Lower leg skin (tissue), 4 donors: Measurements from ENCODE around the gene UBTF. TPM values are rescaled to one million over a fixed set of nuclear protein-coding genes. Genes with fewer than 3 reads are reported as not detected.

Experiments used
- DNase-seq, 2 donors: peaks; one replicate each; pipeline ENCODE4 v3.0.0-alpha.2; 2019; ENCODE audit warnings: low spot score in 2 of 2
- H3K4me3 ChIP-seq: fragments of 200-600 bp; sonication (generic); 2 replicates; pipeline ENCODE4 v1.5.1; 2017; ENCODE audit warnings: mild to moderate bottlenecking, low read depth; ENCODE audit not compliant: poor library complexity, severe bottlenecking
- POLR2A ChIP-seq, 2 donors: fragments of 450-650 bp; IDR thresholded peaks; one replicate each; pipeline ENCODE4 v1.6.1; 2016 to 2017; ENCODE audit warnings: antibody characterized with exemption in 2 of 2, mild to moderate bottlenecking in 1 of 2, moderate library complexity in 1 of 2
- WGBS, 2 donors: methylation state at CpG; one replicate each; pipeline ENCODE4 v1.1.5; 2018; 5-methylcytosine and 5-hydroxymethylcytosine counted together
- intact Hi-C: fragments of 100-400 bp; cut with DNase I; formaldehyde crosslinking; loops from one replicate; pipeline ENCODE4 v1.15.0; 2023; ENCODE audit warnings: low total_unique reads
- total RNA-seq, 4 donors: library from RNA; depleted of rRNA; stranded (reverse); fragments of >200 nt; gene quantifications; one replicate each; pipeline ENCODE4 v1.1.0, GENCODE V29; 2016
- TF ChIP-seq, protein P1 (sequence below), 3 donors: fragments of 450-650 bp; IDR thresholded peaks; one replicate each; pipeline ENCODE4 v1.5.1; 2016; ENCODE audit warnings: antibody characterized with exemption in 3 of 3, mild to moderate bottlenecking in 3 of 3, moderate library complexity in 2 of 3

The UBTF gene
- total RNA-seq, 4 donors from 2014 or later = 62.4 to 70.8 (median 65.7) TPM

DNA sequence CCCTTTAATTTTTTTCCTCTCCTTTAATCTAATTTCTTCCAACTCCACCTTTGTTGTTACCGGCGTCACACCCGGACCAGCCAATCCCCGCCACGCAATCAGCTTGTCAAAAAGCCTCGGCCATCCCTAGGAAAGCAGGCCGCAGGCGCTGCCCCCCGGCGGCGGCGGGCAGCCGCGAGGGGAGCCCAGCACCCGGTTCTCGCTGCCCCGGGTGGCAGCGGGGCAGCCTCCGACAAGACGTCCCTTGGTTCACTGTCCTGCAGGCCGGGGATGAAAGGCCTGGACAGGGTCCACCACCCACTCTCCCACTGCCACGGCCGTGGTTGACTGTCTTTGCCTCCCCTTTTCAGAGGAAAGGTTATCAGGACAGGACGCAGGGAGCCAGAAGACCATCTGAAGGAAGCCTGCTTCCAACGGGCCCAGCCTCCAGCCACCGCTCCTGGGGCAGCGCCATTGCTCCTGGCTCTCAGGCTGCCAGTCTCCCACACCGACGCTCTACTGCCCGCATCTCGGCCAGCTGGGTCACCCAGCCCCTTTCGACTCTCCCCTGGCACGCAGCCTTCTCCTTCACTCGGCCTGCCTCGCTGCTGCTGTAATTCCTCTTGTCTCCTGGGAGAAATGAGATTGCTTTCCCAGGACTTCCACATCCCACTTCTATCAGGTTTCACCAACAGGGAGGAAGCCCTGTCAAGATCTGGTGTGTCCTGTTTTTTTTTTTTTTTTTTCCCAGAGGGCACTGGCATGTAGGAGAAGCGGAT, 2.8 kb upstream of the UBTF start:
- WGBS, 2 donors = 1% methylated on average over 25 to 36 of the region's 36 CpGs
- peak; percentile 72 to 95 for DNase-seq
- intact Hi-C loops = no loop called here
- H3K4me3 ChIP-seq = peak overlapping the region; percentile 31
- TF ChIP-seq POLR2A (IDR thresholded peaks at IDR 0.05) = no peak
- TF ChIP-seq, protein P1, sequence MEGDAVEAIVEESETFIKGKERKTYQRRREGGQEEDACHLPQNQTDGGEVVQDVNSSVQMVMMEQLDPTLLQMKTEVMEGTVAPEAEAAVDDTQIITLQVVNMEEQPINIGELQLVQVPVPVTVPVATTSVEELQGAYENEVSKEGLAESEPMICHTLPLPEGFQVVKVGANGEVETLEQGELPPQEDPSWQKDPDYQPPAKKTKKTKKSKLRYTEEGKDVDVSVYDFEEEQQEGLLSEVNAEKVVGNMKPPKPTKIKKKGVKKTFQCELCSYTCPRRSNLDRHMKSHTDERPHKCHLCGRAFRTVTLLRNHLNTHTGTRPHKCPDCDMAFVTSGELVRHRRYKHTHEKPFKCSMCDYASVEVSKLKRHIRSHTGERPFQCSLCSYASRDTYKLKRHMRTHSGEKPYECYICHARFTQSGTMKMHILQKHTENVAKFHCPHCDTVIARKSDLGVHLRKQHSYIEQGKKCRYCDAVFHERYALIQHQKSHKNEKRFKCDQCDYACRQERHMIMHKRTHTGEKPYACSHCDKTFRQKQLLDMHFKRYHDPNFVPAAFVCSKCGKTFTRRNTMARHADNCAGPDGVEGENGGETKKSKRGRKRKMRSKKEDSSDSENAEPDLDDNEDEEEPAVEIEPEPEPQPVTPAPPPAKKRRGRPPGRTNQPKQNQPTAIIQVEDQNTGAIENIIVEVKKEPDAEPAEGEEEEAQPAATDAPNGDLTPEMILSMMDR (IDR thresholded peaks at IDR 0.05) = peak in 1 of 3 donors; percentile 16

DNA sequence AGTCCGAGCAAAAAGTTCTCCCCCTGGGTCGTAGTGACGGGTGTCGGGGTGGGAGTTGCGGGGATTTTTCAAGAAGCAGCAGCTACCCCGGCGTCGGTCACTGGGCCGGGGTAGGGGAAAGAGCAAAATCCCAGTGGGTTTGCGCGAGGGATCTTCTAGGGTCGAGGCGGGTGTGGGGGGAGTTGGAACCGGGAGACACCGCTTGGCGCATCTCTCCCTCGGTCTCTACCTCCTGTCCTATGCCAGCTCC, 2.3 kb upstream of the UBTF start:
- TF ChIP-seq, protein P1 (IDR thresholded peaks at IDR 0.05) = no peak
- TF ChIP-seq POLR2A (IDR thresholded peaks at IDR 0.05) = no peak
- intact Hi-C loops = no loop called here
- no peak for DNase-seq
- H3K4me3 ChIP-seq = peak overlapping the region; percentile 31
- WGBS, 2 donors = 0 to 4% methylated on average over 17 of the region's 17 CpGs

DNA sequence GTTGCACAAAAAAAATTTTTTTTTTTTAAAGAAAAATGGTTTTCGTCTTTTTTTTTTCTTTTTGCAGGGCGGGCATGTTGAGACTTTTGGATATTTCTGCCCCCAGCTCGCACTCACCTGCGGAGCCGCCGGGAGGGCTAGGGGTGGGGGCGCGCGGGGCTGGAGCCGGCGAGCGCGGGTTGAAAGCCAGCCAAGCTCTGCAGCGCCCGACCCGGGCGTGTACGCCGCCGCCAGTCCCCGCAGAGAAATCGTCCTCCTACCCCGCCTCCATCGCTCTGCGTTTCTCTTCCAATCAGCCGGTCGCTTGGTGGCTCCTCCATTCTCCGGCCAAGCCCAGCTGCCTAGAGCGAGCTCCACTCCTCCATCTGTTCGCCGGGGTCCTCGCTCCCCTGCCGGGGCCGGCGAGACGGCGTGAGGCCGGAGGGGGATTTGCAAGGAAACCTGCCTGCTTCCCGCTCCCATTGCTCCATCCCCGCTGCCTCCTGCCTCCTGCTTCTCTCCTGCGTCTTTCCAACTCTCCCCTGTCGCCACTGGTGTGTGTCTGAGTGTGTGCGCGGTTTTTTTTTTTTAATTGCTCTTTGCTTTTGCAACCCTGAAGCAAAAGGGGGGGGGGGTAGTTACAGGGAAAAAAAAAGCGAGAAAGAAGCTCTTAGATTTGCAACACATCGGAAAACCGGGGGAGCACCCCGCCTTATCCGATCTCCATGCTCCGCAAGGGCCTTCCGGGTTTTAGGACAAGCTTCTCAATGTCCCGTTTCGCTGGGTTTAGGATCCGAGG, 1.8 kb upstream of the UBTF start:
- peak; percentile 77 to 93 for DNase-seq
- WGBS, 2 donors = 1% methylated on average over 47 to 54 of the region's 54 CpGs
- TF ChIP-seq, protein P1 (IDR thresholded peaks at IDR 0.05) = no peak
- no peak for TF ChIP-seq POLR2A (IDR thresholded peaks at IDR 0.05)
- intact Hi-C loops = no loop called here
- peak overlapping the region; percentile 31 for H3K4me3 ChIP-seq

DNA sequence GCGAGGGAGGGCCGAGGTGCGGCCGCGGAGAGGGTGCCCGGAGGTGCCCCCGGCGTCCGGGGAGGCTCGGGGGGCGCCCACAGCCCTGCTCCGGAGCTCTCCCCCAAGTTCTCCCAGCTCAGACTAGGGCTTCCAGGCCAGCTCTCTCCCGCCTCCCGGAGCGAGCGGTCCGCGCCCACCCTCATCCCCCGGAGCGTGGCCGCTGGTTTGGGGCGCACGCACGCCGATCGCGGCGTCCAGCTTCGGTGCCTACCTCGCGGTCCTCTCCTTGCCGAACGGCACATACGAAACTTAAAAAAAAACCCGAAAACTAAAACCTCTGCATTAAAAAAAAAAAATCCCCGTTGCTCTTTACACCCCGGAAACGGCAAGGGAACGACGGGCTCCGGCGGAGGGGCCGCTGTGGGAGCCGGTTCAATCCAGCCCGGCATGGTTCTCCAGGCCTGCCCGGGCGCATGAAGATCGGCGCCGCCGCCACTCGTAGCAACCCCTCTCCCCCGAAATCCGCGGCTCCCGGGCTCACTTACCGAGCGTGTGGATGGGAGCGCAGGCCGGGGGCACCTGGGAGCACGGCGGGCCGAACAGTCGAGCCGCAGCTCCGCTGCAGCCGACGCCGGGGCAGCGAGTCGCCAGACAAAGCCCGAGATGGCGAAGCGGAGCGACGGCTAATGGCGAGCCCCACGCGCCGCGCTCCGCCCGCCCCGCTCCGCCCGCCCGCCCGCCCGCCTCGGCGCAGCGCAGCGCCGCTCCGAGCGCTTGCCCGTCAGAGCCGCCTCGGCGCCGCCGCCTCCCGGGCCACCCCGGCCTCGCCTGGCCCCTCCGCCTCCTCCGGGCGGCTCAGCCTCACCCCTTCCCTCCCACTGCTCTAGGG, 973 bp upstream of the UBTF start:
- intact Hi-C loops = no loop called here
- TF ChIP-seq POLR2A (IDR thresholded peaks at IDR 0.05) = no peak
- TF ChIP-seq, protein P1 (IDR thresholded peaks at IDR 0.05) = no peak
- WGBS, 2 donors = 1% methylated on average over 42 to 76 of the region's 108 CpGs
- peak in 1 of 2 donors; percentile 90 for DNase-seq
- peak overlapping the region; percentile 92 for H3K4me3 ChIP-seq

DNA sequence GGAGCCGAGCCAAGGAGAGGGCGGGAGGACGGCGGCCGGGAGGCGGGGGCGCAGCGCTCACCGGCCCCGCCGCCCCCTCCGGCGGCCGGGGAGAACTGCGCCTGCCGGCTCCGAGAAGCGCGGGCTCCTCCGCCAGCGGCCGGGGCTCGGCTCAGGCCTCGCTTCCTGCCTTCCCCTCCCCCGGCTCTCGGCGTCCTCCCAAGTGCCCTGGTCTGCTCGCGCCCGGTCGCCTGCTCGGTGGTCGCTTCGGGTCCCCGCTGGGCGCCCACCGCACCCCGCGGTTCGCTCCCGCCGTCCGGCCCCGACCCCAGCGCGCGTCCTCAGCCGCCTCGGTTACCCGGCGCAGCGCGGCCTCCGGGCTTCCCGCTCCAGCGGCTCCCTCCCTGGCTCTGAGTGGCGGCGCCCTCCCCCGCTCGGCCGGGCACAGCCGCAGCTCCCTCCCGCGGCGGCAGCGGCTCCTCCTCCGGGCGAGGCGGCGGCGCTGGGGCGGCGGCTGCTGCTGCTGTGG, 313 bp downstream of the UBTF start:
- 1% methylated on average over 10 of the region's 73 CpGs; no CpG with 5 or more reads in 1 of the 2 donors for WGBS, 2 donors
- intact Hi-C loops = loop anchor here (1.0 to 5.0 kb wide), 2 partner anchors 103 to 143 kb away; partner anchors contain the start of gene SLC25A39
- no peak for TF ChIP-seq POLR2A (IDR thresholded peaks at IDR 0.05)
- H3K4me3 ChIP-seq = peak overlapping the region; percentile 92
- peak in 1 of 2 donors; percentile 93 for DNase-seq
